ENCODE data around the gene MRPL16.
A peak's percentile ranks its signal among the peaks of the same experiment; 100 is the strongest.

Gene MRPL16

GRCh38 chr11:59810189-59810910 is at the start of gene MRPL16:
TSS of gene MRPL16 (minus strand) at chr11:59810778. CDS start at chr11:59810658, 120 bp downstream.
- Histone ChIP-seq H4K20me1 (ENCODE audit: insufficient read depth, low read length) (no peaks in the 10 kb centered on the region), H3K27me3 (ENCODE audit: insufficient read depth, low read length) (no peaks in the 10 kb centered on the region), H3K36me3 (ENCODE audit: insufficient read depth, low read length) (peaks cover 39% of the 10 kb centered on the region), H3K9ac (ENCODE audit: low read length) (peak within 1 kb of the TSS; percentile 96), H3K79me2 (ENCODE audit: insufficient read depth, low read length) (peaks cover 9% of the 10 kb centered on the region), H3K9me3 (ENCODE audit: low read length) (no peaks in the 10 kb centered on the region), H3K4me3 (ENCODE audit: low read depth, low read length, poor library complexity, severe bottlenecking) (peak within 1 kb of the TSS; percentile 89), H3F3A (ENCODE audit: insufficient read depth, low read length) (no peaks in the 10 kb centered on the region), H3K4me1 (ENCODE audit: insufficient read depth, low read length, severe bottlenecking) (peaks cover 45% of the 10 kb centered on the region), H3K4me2 (ENCODE audit: low read length) (peak within 1 kb of the TSS; percentile 86), H3K27ac (ENCODE audit: low read depth, low read length, poor library complexity, severe bottlenecking) (peak within 1 kb of the TSS; percentile 50), H2AFZ (ENCODE audit: low read length) (peak within 1 kb of the TSS; percentile 93), H3K9me2 (ENCODE audit: low read depth, low read length) (no peaks in the 10 kb centered on the region)
- TF ChIP-seq, protein P1, sequence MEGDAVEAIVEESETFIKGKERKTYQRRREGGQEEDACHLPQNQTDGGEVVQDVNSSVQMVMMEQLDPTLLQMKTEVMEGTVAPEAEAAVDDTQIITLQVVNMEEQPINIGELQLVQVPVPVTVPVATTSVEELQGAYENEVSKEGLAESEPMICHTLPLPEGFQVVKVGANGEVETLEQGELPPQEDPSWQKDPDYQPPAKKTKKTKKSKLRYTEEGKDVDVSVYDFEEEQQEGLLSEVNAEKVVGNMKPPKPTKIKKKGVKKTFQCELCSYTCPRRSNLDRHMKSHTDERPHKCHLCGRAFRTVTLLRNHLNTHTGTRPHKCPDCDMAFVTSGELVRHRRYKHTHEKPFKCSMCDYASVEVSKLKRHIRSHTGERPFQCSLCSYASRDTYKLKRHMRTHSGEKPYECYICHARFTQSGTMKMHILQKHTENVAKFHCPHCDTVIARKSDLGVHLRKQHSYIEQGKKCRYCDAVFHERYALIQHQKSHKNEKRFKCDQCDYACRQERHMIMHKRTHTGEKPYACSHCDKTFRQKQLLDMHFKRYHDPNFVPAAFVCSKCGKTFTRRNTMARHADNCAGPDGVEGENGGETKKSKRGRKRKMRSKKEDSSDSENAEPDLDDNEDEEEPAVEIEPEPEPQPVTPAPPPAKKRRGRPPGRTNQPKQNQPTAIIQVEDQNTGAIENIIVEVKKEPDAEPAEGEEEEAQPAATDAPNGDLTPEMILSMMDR (IDR thresholded peaks at IDR 0.05; ENCODE audit: low read length), result peak; percentile 40; the same call in 1 of the 2 replicates
- no peak for TF ChIP-seq EZH2 (IDR thresholded peaks at IDR 0.05; ENCODE audit: borderline replicate concordance, low read length)

- Histone ChIP-seq H3F3A (ENCODE audit: insufficient read depth, low read length) (no peaks in the 10 kb centered on the region), H3K79me2 (ENCODE audit: insufficient read depth, low read length) (no peaks in the 10 kb centered on the region), H3K9me3 (ENCODE audit: low read length) (no peaks in the 10 kb centered on the region), H3K4me2 (ENCODE audit: low read length) (no peak overlapping the region), H2AFZ (ENCODE audit: low read length) (no peak overlapping the region), H3K9me2 (ENCODE audit: low read depth, low read length) (no peaks in the 10 kb centered on the region), H4K20me1 (ENCODE audit: insufficient read depth, low read length) (no peaks in the 10 kb centered on the region), H3K27me3 (ENCODE audit: insufficient read depth, low read length) (no peaks in the 10 kb centered on the region), H3K9ac (ENCODE audit: low read length) (no peak overlapping the region), H3K4me1 (ENCODE audit: insufficient read depth, low read length, severe bottlenecking) (no peaks in the 10 kb centered on the region), H3K27ac (ENCODE audit: low read depth, low read length, poor library complexity, severe bottlenecking) (no peak overlapping the region), H3K36me3 (ENCODE audit: insufficient read depth, low read length) (no peaks in the 10 kb centered on the region), H3K4me3 (ENCODE audit: low read depth, low read length, poor library complexity, severe bottlenecking) (no peak overlapping the region)
- TF ChIP-seq, protein P1 (IDR thresholded peaks at IDR 0.05; ENCODE audit: low read length), result no peak
- TF ChIP-seq EZH2 (IDR thresholded peaks at IDR 0.05; ENCODE audit: borderline replicate concordance, low read length), result no peak
These were observed 49.1 kb upstream of the MRPL16 start for GRCh38 chr11:59859673-59860072.

DNA sequence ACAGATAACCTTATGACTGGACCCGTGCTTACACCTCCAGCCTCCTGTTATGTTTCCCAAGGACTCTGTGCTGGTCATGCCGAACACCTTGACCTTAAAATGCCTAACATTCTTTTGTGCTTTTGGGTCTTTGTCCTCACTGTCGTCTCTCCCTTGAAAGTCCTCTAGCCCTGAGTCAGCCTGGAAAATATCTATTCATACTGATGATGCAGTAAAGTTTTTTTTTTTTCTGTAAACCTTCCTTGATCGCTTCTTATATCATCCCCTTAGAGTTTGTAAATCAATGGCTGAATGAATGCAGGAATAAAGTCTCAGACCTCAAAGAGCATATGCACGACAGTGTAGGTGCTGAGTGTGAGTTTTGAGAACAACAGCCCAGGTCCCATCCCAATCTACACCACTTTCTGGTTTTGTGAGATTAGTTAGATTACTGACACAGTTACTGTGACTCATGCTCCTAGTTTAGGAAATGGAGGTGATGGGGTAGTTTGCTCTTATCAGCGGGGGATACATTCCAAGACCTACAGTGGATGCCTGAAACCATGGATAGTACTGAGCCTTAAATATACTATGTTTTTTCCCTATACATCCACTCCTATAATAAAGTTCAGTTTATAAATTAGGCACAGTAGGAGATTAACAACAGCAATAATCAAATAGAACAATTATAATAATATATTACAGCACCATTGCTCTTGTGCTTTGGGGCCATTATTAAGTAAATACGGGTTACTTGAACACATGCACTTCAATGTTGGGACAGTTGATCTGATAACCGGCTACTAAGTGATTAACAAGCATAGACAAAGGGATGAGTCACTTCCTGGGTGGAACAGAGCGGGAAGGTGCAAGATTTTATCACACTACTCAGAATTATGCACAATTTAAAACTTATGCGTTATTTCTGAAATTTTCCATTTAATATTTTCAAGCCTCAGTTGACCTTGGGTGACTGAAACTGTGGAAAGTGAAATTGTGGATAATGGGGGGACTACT is 47.2 kb upstream of the MRPL16 start:
- H3K36me3 ChIP-seq (ENCODE audit: insufficient read depth, low read length), result no peaks in the 10 kb centered on the region
- no peak overlapping the region for H3K4me2 ChIP-seq (ENCODE audit: low read length)
- no peak overlapping the region for H3K4me3 ChIP-seq (ENCODE audit: low read depth, low read length, poor library complexity, severe bottlenecking)
- H3K27me3 ChIP-seq (ENCODE audit: insufficient read depth, low read length), result no peaks in the 10 kb centered on the region
- TF ChIP-seq EZH2 (IDR thresholded peaks at IDR 0.05; ENCODE audit: borderline replicate concordance, low read length), result no peak
- TF ChIP-seq, protein P1 (IDR thresholded peaks at IDR 0.05; ENCODE audit: low read length), result no peak
- H3K9ac ChIP-seq (ENCODE audit: low read length), result no peak overlapping the region
- H3K9me3 ChIP-seq (ENCODE audit: low read length), result no peaks in the 10 kb centered on the region
- H3K4me1 ChIP-seq (ENCODE audit: insufficient read depth, low read length, severe bottlenecking), result no peaks in the 10 kb centered on the region
- no peaks in the 10 kb centered on the region for H3K79me2 ChIP-seq (ENCODE audit: insufficient read depth, low read length)
- H3K9me2 ChIP-seq (ENCODE audit: low read depth, low read length), result no peaks in the 10 kb centered on the region
- no peak overlapping the region for H2AFZ ChIP-seq (ENCODE audit: low read length)
- H4K20me1 ChIP-seq (ENCODE audit: insufficient read depth, low read length), result no peaks in the 10 kb centered on the region
- no peaks in the 10 kb centered on the region for H3F3A ChIP-seq (ENCODE audit: insufficient read depth, low read length)
- H3K27ac ChIP-seq (ENCODE audit: low read depth, low read length, poor library complexity, severe bottlenecking), result no peak overlapping the region

All from OCI-LY1 (cell line).